OCI-LY1 (cell line): Measurements from ENCODE around the gene RAB11FIP4.

Experiments
- H2AFZ ChIP-seq: fragments of 200-600 bp; sonication (generic), shearing (Covaris generic); 2 replicates; pipeline ENCODE4 v1.6.0; 2014; ENCODE audit warnings: antibody characterized with exemption, mild to moderate bottlenecking, low read length
- H3F3A ChIP-seq: fragments of 200-600 bp; sonication (generic), shearing (Covaris generic); 2 replicates; pipeline ENCODE4 v1.6.0; 2014; ENCODE audit warnings: mild to moderate bottlenecking, antibody characterized with exemption, low read length, moderate library complexity; ENCODE audit not compliant: insufficient read depth
- H3K27ac ChIP-seq: fragments of 200-600 bp; sonication (generic); 2 replicates; pipeline ENCODE4 v1.5.1; 2014; ENCODE audit warnings: low read length, mixed run types, mild to moderate bottlenecking, low read depth; ENCODE audit not compliant: poor library complexity, severe bottlenecking
- H3K27me3 ChIP-seq: fragments of 200-600 bp; sonication (generic); 2 replicates; pipeline ENCODE4 v1.6.0; 2014; ENCODE audit warnings: antibody characterized with exemption, mild to moderate bottlenecking, low read length, moderate library complexity; ENCODE audit not compliant: insufficient read depth
- H3K36me3 ChIP-seq: fragments of 200-600 bp; sonication (generic); 2 replicates; pipeline ENCODE4 v1.6.1; 2014; ENCODE audit warnings: mild to moderate bottlenecking, antibody characterized with exemption, low read length, moderate library complexity, mixed read lengths; ENCODE audit not compliant: insufficient read depth
- H3K4me1 ChIP-seq: fragments of 200-600 bp; sonication (generic); 2 replicates; pipeline ENCODE4 v1.5.1; 2014; ENCODE audit warnings: mild to moderate bottlenecking, low read length, moderate library complexity; ENCODE audit not compliant: insufficient read depth, severe bottlenecking
- H3K4me2 ChIP-seq: fragments of 200-600 bp; sonication (generic), shearing (Covaris generic); 2 replicates; pipeline ENCODE4 v1.6.1; 2014; ENCODE audit warnings: low read length
- H3K4me3 ChIP-seq: fragments of 200-600 bp; sonication (generic); 2 replicates; pipeline ENCODE4 v1.5.1; 2014; ENCODE audit warnings: low read length, low read depth, mild to moderate bottlenecking, mixed read lengths; ENCODE audit not compliant: poor library complexity, severe bottlenecking
- H3K79me2 ChIP-seq: fragments of 200-600 bp; shearing (Covaris generic); 2 replicates; pipeline ENCODE4 v1.6.1; 2016; ENCODE audit warnings: mixed run types, low read length, mixed read lengths; ENCODE audit not compliant: insufficient read depth
- H3K9ac ChIP-seq: fragments of 200-600 bp; sonication (generic), shearing (Covaris generic); 2 replicates; pipeline ENCODE4 v1.6.1; 2014; ENCODE audit warnings: mild to moderate bottlenecking, low read length, mixed read lengths
- H3K9me2 ChIP-seq: fragments of 200-600 bp; sonication (generic), shearing (Covaris generic); 2 replicates; pipeline ENCODE4 v1.6.1; 2014; ENCODE audit warnings: low read depth, mild to moderate bottlenecking, low read length, mixed read lengths
- H3K9me3 ChIP-seq: fragments of 200-600 bp; shearing (Covaris generic); 2 replicates; pipeline ENCODE4 v1.6.1; 2014; ENCODE audit warnings: low read length, mixed read lengths
- H4K20me1 ChIP-seq: fragments of 200-600 bp; sonication (generic), shearing (Covaris generic); 2 replicates; pipeline ENCODE4 v1.6.0; 2016; ENCODE audit warnings: mild to moderate bottlenecking, low read length; ENCODE audit not compliant: insufficient read depth
- CTCF ChIP-seq: fragments of 200-600 bp; sonication (generic), shearing (Covaris generic); IDR thresholded peaks from 2 replicates; pipeline ENCODE4 v1.5.1; 2017; ENCODE audit warnings: mild to moderate bottlenecking, antibody characterized with exemption, low read length, moderate library complexity, mixed read lengths
- EZH2 ChIP-seq: fragments of 200-600 bp; sonication (generic), shearing (Covaris generic); IDR thresholded peaks from 2 replicates; pipeline ENCODE4 v1.8.0; 2017; ENCODE audit warnings: borderline replicate concordance, mixed run types, mild to moderate bottlenecking, antibody characterized with exemption, low read length, moderate library complexity, mixed read lengths

Gene RAB11FIP4

DNA sequence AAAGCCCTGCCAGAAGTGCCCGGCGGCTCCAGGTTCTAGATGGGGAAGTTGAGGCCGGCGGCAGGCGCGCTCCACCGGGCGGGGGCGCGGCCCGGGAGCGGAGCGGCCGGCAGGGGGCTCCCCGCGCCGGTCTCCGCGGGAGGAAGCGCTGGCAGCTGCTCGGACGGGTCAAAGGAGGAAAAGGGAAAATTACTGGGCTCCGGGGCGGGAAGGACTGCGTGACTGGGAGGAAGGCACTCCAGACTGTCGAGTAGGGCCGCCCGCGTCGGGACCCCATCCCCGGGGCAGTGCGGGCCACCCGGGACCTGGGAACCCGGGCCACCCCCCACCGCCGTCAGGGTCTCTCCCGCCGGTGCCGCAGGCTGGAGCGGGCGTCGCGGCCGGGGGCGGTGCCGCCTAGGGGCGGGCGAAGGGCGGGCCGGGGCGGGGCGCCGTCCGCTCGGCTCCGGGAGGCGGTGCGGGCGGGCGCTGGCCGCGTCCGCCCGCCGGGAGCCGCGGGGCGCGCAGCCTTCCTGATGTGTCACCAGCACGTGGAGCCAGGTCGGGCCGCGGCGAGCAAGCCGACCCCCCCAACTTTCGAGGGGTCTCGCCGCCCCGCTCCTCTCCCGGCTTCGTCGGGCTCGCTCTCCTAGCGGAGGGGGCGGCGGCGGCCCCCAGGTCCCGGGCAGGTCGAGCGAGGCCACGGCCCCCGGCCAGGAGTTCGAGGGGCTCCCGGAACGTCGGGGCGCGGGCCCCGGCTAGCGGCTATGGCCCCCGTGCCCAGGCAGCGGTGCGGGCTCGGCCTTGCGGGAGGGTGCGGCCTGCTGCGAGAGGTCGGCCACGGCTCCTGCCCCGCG, 167.5 kb downstream of the RAB11FIP4 start:
- Histone ChIP-seq H3K9me3 (no peaks in the 10 kb centered on the region), H3K27ac (no peak overlapping the region), H3K27me3 (0 out of 2 replicates have a peak, but pooled peaks cover 11% of the 10 kb centered on the region), H3K9ac (peak overlapping the region; percentile 61; the same call in 1 of the 2 replicates), H3K4me3 (peak overlapping the region; percentile 59), H3F3A (no peaks in the 10 kb centered on the region), H3K79me2 (no peaks in the 10 kb centered on the region), H3K4me1 (peaks cover 11% of the 10 kb centered on the region), H3K4me2 (peak overlapping the region; percentile 59), H3K36me3 (no peaks in the 10 kb centered on the region), H3K9me2 (no peaks in the 10 kb centered on the region), H4K20me1 (no peaks in the 10 kb centered on the region), H2AFZ (no peak overlapping the region)
- TF ChIP-seq CTCF (peak; percentile 82), EZH2 (no peak)

- H3K36me3 ChIP-seq, result no peaks in the 10 kb centered on the region
- peak overlapping the region; percentile 61; the same call in 1 of the 2 replicates for H3K9ac ChIP-seq
- no peak overlapping the region for H3K27ac ChIP-seq
- peak overlapping the region; percentile 59 for H3K4me2 ChIP-seq
- 0 out of 2 replicates have a peak, but pooled peaks cover 11% of the 10 kb centered on the region for H3K27me3 ChIP-seq
- H3F3A ChIP-seq, result no peaks in the 10 kb centered on the region
- H3K79me2 ChIP-seq, result no peaks in the 10 kb centered on the region
- no peaks in the 10 kb centered on the region for H4K20me1 ChIP-seq
- no peaks in the 10 kb centered on the region for H3K9me2 ChIP-seq
- H3K9me3 ChIP-seq, result no peaks in the 10 kb centered on the region
- peak overlapping the region; percentile 59 for H3K4me3 ChIP-seq
- no peak overlapping the region for H2AFZ ChIP-seq
- no peak for TF ChIP-seq CTCF
- H3K4me1 ChIP-seq, result peaks cover 11% of the 10 kb centered on the region
Measured at GRCh38 chr17:31559584-31560501, 168.4 kb downstream of the RAB11FIP4 start.

DNA sequence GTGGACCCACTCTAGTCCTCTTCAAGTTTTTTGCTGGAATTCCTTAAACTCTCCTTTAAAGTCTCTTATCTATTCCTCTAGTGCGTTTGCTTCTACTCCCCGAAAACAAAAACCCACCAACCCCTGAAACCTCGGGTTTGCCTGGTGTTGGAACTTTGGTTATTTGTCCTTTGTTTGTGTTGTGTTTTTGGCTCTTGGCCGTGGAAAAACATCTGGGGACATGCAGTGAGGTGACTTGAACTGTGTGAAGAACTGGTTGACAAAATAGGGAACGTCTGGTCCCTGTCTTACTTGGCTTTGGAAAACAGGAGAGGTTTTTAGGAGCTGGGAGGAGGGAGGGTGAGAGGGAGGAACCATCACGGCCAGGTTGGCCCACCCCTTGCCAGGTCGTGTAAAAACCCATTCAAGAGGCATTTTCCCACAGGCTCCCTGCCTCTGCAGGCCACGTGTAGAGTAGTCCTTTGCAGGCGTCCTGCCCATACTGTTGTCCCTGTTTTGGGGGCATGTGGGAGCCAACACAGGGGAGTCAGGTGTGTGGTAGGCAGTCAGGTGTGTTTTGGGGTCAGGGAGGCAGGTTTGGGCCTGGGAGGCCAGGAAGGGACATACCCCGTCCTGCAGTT, 169.3 kb downstream of the RAB11FIP4 start:
- 0 out of 2 replicates have a peak, but pooled peaks cover 11% of the 10 kb centered on the region for H3K27me3 ChIP-seq
- no peak overlapping the region for H3K27ac ChIP-seq
- H3K9me3 ChIP-seq, result no peaks in the 10 kb centered on the region
- no peaks in the 10 kb centered on the region for H3F3A ChIP-seq
- no peaks in the 10 kb centered on the region for H3K36me3 ChIP-seq
- no peaks in the 10 kb centered on the region for H3K9me2 ChIP-seq
- no peak overlapping the region for H3K9ac ChIP-seq
- no peak overlapping the region for H2AFZ ChIP-seq
- peaks cover 11% of the 10 kb centered on the region for H3K4me1 ChIP-seq
- TF ChIP-seq CTCF (no peak), EZH2 (no peak)
- no peak overlapping the region for H3K4me2 ChIP-seq
- H3K79me2 ChIP-seq, result no peaks in the 10 kb centered on the region
- no peaks in the 10 kb centered on the region for H4K20me1 ChIP-seq
- H3K4me3 ChIP-seq, result no peak overlapping the region
